H1 (cell line): ENCODE results near the gene SAMMSON. TPM values are rescaled to one million over a fixed set of nuclear protein-coding genes. Genes with fewer than 3 reads are reported as not detected.

Source experiments
- CTCF ChIA-PET: fragments of 300-600 bp; sonication (Branson Sonifier 250); formaldehyde crosslinking; loops from one replicate; lab custom pipeline; 2021; ENCODE audit not compliant: partially characterized antibody; lab: Charles Lee
- POLR2A ChIA-PET: fragments of 300-600 bp; sonication (Branson Sonifier 250); formaldehyde crosslinking; loops from one replicate; lab custom pipeline; 2021; ENCODE audit warnings: inconsistent platforms; ENCODE audit not compliant: partially characterized antibody; lab: Charles Lee
- DNase-seq, 2 experiments: peaks; one replicate each; pipeline versions ENCODE4 v3.0.0 to v3.0.0-alpha.2; 2010 to 2022; ENCODE audit warnings: low spot score in 2 of 2, low read depth in 1 of 2, mixed read lengths in 1 of 2
- FAIRE-seq: peaks from 2 replicates; lab custom pipeline; 2011; peaks lifted over from hg19 to GRCh38; lab: Jason Lieb, UNC
- H2AFZ ChIP-seq: 2 replicates; pipeline ENCODE4 v1.8.1; 2012; ENCODE audit warnings: low read length, inconsistent platforms
- H2AK5ac ChIP-seq: 2 replicates; pipeline ENCODE4 v1.6.1; 2013; ENCODE audit warnings: low read depth, low read length
- H2BK120ac ChIP-seq: replicated peaks from 2 replicates; pipeline ENCODE3; 2013; ENCODE audit warnings: low read depth, low read length, inconsistent platforms
- H2BK12ac ChIP-seq: 2 replicates; pipeline ENCODE4 v1.6.1; 2013; ENCODE audit warnings: low read depth, low read length
- H2BK15ac ChIP-seq: 2 replicates; pipeline ENCODE4 v1.6.1; 2013; ENCODE audit warnings: low read length
- H2BK20ac ChIP-seq: 2 replicates; pipeline ENCODE4 v1.6.1; 2013; ENCODE audit warnings: low read length
- H2BK5ac ChIP-seq: 2 replicates; pipeline ENCODE4 v1.6.1; 2013; ENCODE audit warnings: low read depth, low read length
- H3K14ac ChIP-seq: 2 replicates; pipeline ENCODE4 v1.6.1; 2013; ENCODE audit warnings: inconsistent platforms; ENCODE audit not compliant: insufficient read length
- H3K18ac ChIP-seq: 2 replicates; pipeline ENCODE4 v1.6.1; 2013; ENCODE audit warnings: low read length; ENCODE audit errors: extremely low read depth
- H3K23ac ChIP-seq: 2 replicates; pipeline ENCODE4 v1.6.1; 2013; ENCODE audit warnings: inconsistent platforms; ENCODE audit not compliant: insufficient read length
- H3K23me2 ChIP-seq: 2 replicates; pipeline ENCODE4 v1.6.1; 2013; ENCODE audit warnings: low read depth, low read length
- H3K27ac ChIP-seq: 2 replicates; pipeline ENCODE4 v1.6.1; 2011; ENCODE audit warnings: low read depth, low read length, inconsistent platforms
- H3K27me3 ChIP-seq, 4 experiments: replicated peaks in 1 of 4; 1 replicate in 1 of 4; 2 replicates in 3 of 4; pipeline versions ENCODE4 v1.6.1 to v1.8.1; 2011 to 2013; ENCODE audit warnings: low read length in 3 of 4, mild to moderate bottlenecking in 3 of 4, inconsistent platforms in 2 of 4, mixed read lengths in 2 of 4, moderate library complexity in 1 of 4; ENCODE audit not compliant: control insufficient read depth in 3 of 4, insufficient read depth in 3 of 4; ENCODE audit errors: extremely low read depth in 1 of 4
- H3K36me3 ChIP-seq, 4 experiments: 2 replicates each; pipeline versions ENCODE4 v1.6.1 to v1.8.1; 2011 to 2013; ENCODE audit warnings: mild to moderate bottlenecking in 4 of 4, low read length in 3 of 4, moderate library complexity in 2 of 4, control low read depth in 1 of 4, inconsistent platforms in 1 of 4; ENCODE audit not compliant: insufficient read depth in 4 of 4, control insufficient read depth in 2 of 4
- H3K4ac ChIP-seq: replicated peaks from 2 replicates; pipeline ENCODE3; 2013; ENCODE audit warnings: low read length, low read depth, mixed read lengths, inconsistent platforms; ENCODE audit not compliant: insufficient read length
- H3K4me1 ChIP-seq, 4 experiments: replicated peaks in 1 of 4; 1 replicate in 1 of 4; 2 replicates in 3 of 4; pipeline versions ENCODE4 v1.6.1 to v1.8.1; 2011 to 2013; ENCODE audit warnings: low read length in 3 of 4, inconsistent platforms in 2 of 4, mixed read lengths in 1 of 4; ENCODE audit not compliant: insufficient read depth in 4 of 4, control insufficient read depth in 3 of 4
- H3K4me2 ChIP-seq, 2 experiments: 2 replicates each; pipeline versions ENCODE4 v1.6.1 to v1.8.1; 2011 to 2013; ENCODE audit warnings: low read depth in 2 of 2, low read length in 2 of 2, control low read depth in 1 of 2, inconsistent platforms in 1 of 2, mild to moderate bottlenecking in 1 of 2; ENCODE audit not compliant: insufficient read depth in 1 of 2
- H3K4me3 ChIP-seq, 4 experiments: fragments of 200-600, 300-600 bp in 1 of 4; sonication (generic), shearing (Covaris generic), sonication (Bioruptor Twin) in 1 of 4; 2 replicates each; pipeline versions ENCODE4 v1.5.1 to v1.8.1; 2011 to 2016; ENCODE audit warnings: low read length in 4 of 4, low read depth in 3 of 4, control low read depth in 2 of 4, inconsistent platforms in 2 of 4, mild to moderate bottlenecking in 2 of 4, mixed read lengths in 1 of 4, moderate library complexity in 1 of 4; ENCODE audit not compliant: insufficient read depth in 2 of 4; ENCODE audit errors: extremely low read depth in 1 of 4
- H3K56ac ChIP-seq: replicated peaks from 2 replicates; pipeline ENCODE3; 2013; ENCODE audit warnings: low read depth, mild to moderate bottlenecking, mixed read lengths, low read length, inconsistent platforms; ENCODE audit not compliant: insufficient read length
- H3K79me1 ChIP-seq: 2 replicates; pipeline ENCODE4 v1.6.1; 2013; ENCODE audit warnings: low read depth, low read length, control low read depth
- H3K79me2 ChIP-seq, 2 experiments: 2 replicates each; pipeline versions ENCODE4 v1.6.1 to v1.8.1; 2012 to 2013; ENCODE audit warnings: low read length in 2 of 2, mild to moderate bottlenecking in 2 of 2, inconsistent platforms in 1 of 2; ENCODE audit not compliant: insufficient read depth in 2 of 2, control insufficient read depth in 1 of 2
- H3K9ac ChIP-seq, 4 experiments: replicated peaks in 1 of 4; 1 replicate in 1 of 4; 2 replicates in 3 of 4; pipeline versions ENCODE4 v1.6.1 to v1.8.1; 2011 to 2013; ENCODE audit warnings: low read depth in 3 of 4, low read length in 3 of 4, control low read depth in 2 of 4, mild to moderate bottlenecking in 2 of 4, moderate library complexity in 2 of 4, inconsistent platforms in 1 of 4; ENCODE audit errors: extremely low read depth in 1 of 4
- H3K9me3 ChIP-seq, 2 experiments: 2 replicates each; pipeline versions ENCODE4 v1.6.1 to v1.8.1; 2012 to 2013; ENCODE audit warnings: mild to moderate bottlenecking in 2 of 2, moderate library complexity in 2 of 2, control low read depth in 1 of 2, inconsistent platforms in 1 of 2, low read depth in 1 of 2, low read length in 1 of 2, mixed read lengths in 1 of 2; ENCODE audit not compliant: insufficient read depth in 2 of 2
- H4K20me1 ChIP-seq, 2 experiments: replicated peaks in 1 of 2; 2 replicates each; pipeline versions ENCODE3 to v1.8.1; 2011 to 2013; ENCODE audit warnings: inconsistent platforms in 2 of 2, low read length in 2 of 2, mild to moderate bottlenecking in 1 of 2; ENCODE audit not compliant: insufficient read depth in 2 of 2, control insufficient read depth in 1 of 2
- H4K5ac ChIP-seq: 2 replicates; pipeline ENCODE4 v1.6.1; 2013; ENCODE audit warnings: low read length, low read depth, mixed read lengths, inconsistent platforms; ENCODE audit not compliant: insufficient read length
- H4K8ac ChIP-seq: 2 replicates; pipeline ENCODE4 v1.8.0; 2013; ENCODE audit warnings: mild to moderate bottlenecking, moderate library complexity, low read length, inconsistent platforms; ENCODE audit not compliant: insufficient read depth; ENCODE audit errors: extremely low read depth
- H4K91ac ChIP-seq: replicated peaks from 2 replicates; pipeline ENCODE3; 2013; ENCODE audit warnings: low read length, mixed read lengths, inconsistent platforms; ENCODE audit not compliant: insufficient read length
- CHD1 ChIP-seq: IDR thresholded peaks from 2 replicates; pipeline ENCODE4 v1.6.1; 2012; ENCODE audit warnings: low read depth, low read length, improper control_type of control experiment
- MAX ChIP-seq: IDR thresholded peaks from 2 replicates; pipeline ENCODE4 v1.6.1; 2012; ENCODE audit warnings: inconsistent platforms
- SRF ChIP-seq: IDR thresholded peaks from 2 replicates; pipeline ENCODE4 v1.6.1; 2011; ENCODE audit warnings: mild to moderate bottlenecking, low read depth, low read length, moderate library complexity
- TAF1 ChIP-seq: IDR thresholded peaks from 2 replicates; pipeline ENCODE4 v1.6.1; 2011; ENCODE audit warnings: mild to moderate bottlenecking, low read depth, low read length
- WGBS, 2 experiments: shearing (Covaris generic) in 1 of 2; methylation state at CpG; one replicate each; pipeline versions ENCODE4 v1.1.6 to v1.1.7; 2013 to 2015; ENCODE audit warnings: low lambda C conversion rate in 2 of 2, mixed read lengths in 2 of 2, inconsistent platforms in 1 of 2, low coverage in 1 of 2, missing lambda C conversion rate in 1 of 2; ENCODE audit not compliant: insufficient replicate concordance in 2 of 2, insufficient coverage in 1 of 2, insufficient read length in 1 of 2; ENCODE audit errors: extremely low coverage in 1 of 2, missing lambda C conversion rate in 1 of 2; 5-methylcytosine and 5-hydroxymethylcytosine counted together
- polyA plus RNA-seq, 7 experiments: library from polyadenylated mRNA; depleted of rRNA in 3 of 7; stranded (reverse) in 5 of 7; unstranded in 2 of 7; fragments of >200 nt in 5 of 7; fragments of 200-250 nt in 2 of 7; gene quantifications; 1 replicate in 5 of 7; 2 replicates in 1 of 7; 4 replicates in 1 of 7; pipeline versions ENCODE4 v1.2.1 to v1.2.3, GENCODE V29; 2011 to 2013; ENCODE audit warnings: missing spikeins in 2 of 7, mixed read lengths in 2 of 7
- total RNA-seq: library from RNA; stranded (reverse); fragmentation: NEBNext Ultra II Directional; extraction: Animal tissue kit (Norgen Biotek cat#: 25700); gene quantifications from 2 replicates; pipeline ENCODE4 v1.2.1, GENCODE V29; 2021

The SAMMSON gene
- total and polyA plus RNA-seq, 2 of the 8 experiments (the other 6 are each of a cell fraction or from before 2014, with no cell fraction given): not detected

DNA sequence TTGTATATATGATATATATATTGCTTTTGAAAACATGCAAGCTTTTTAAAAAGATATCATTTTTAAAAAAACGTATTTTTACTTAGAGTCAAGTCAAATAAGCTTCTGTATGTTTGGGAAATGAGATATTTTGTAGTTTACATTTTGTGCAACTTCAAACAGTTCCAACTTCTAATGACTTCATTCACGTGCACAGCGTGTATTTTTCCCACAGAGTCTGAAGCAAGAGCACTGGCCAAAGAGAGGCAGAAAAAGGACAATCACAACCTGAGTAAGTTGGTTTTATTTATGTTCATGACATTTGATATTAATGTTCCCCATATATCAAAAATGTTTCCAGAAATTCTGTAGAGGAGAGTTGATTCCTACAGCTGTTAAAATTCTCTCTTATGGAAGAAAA lies 47.9 kb upstream of the SAMMSON start:
- Histone ChIP-seq H2BK15ac (no peak overlapping the region), H2BK12ac (no peak overlapping the region), H3K4me1 (no peaks in the 10 kb centered on the region), H3K79me1 (no peaks in the 10 kb centered on the region), H3K79me2 (no peaks in the 10 kb centered on the region), H3K14ac (no peak overlapping the region), H3K36me3 (no peaks in the 10 kb centered on the region), H4K91ac (no peak overlapping the region), H2AK5ac (no peak overlapping the region), H3K23me2 (no peaks in the 10 kb centered on the region), H3K27ac (no peak overlapping the region), H3K56ac (no peak overlapping the region), H4K8ac (no peak overlapping the region), H2AFZ (no peak overlapping the region), H3K27me3 (no peaks in the 10 kb centered on the region), H2BK20ac (no peak overlapping the region), H2BK120ac (no peak overlapping the region), H3K9ac (no peak overlapping the region), H2BK5ac (no peak overlapping the region), H3K4me2 (no peak overlapping the region), H3K9me3 (no peaks in the 10 kb centered on the region), H3K4me3 (no peak overlapping the region), H3K23ac (no peak overlapping the region), H3K18ac (no peak overlapping the region), H4K5ac (no peak overlapping the region), H4K20me1 (peaks cover 0 to 1% of the 10 kb centered on the region in 2 experiments), H3K4ac (no peak overlapping the region)
- WGBS, 2 experiments: 90% methylated on average over 3 of the region's 3 CpGs; no CpG with 5 or more reads in 1 of the 2 experiments
- TF ChIP-seq MAX (no peak), SRF (no peak), TAF1 (no peak), CHD1 (no peak)
- POLR2A ChIA-PET: no interaction called here
- CTCF ChIA-PET: interaction anchor here (1.3 to 3.6 kb wide), 2 partner anchors 13 to 31 kb away, joined by 3 to 17 read pairs; no protein-coding TSS in a partner anchor
- no peak for FAIRE-seq
- no peak for DNase-seq
